SIG-M5 (cell line): ENCODE measurements around the gene SV2B.

ENCODE experiments used
- DNase-seq: peaks from one replicate; lab custom pipeline; 2025; lab: John Stamatoyannopoulos, UW

Gene SV2B

DNA sequence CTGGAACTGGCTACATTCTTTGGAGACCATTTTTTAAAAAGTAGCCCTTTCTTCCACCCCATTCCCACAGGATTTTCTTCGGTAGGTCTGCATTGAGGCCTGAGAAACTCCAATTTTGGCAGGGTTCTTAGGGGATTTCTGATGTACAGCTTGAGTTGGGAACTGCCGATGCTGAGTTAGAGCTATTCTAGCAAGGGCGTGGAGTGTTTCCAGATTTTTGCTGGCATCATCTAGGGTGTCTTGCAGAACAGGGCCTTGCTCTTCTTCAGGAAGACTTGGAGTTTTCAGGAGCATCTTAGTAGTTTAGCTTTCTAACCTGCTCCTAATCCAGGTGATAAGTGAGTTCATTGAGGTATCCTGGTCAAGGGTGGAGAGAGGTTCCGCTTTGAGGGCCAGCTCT is 41.0 kb downstream of the SV2B start:
- no peak for DNase-seq

DNA sequence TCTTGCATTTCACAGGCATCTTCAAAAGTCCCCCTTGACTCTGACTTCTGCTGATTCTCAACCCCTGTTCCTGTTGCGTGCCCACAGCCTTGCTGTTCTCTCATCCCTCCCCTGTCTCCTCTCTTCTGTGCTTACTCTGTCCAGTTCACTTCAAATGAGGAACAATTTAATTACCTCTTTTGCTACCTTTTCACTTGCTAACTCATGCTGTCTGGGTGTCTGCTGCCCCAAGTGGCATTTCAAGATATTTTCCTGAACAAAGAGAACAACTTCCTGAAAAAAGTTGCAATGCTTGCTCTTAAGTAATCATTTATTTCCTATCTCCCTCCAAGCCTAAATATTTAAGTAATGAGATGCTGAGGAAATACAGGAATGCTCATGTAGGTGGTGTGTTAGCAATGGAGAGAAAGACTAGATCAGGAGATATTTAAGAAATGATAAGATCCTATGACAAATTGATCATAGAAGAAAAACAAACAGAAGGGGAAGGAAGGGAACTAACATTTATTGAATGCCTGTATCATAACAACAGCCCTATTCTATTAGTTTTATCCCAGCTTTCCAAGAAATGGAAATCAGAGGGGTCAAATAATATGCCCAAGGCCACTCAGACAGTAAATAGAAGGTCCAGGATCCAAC is 42.2 kb downstream of the SV2B start:
- DNase-seq: no peak

DNA sequence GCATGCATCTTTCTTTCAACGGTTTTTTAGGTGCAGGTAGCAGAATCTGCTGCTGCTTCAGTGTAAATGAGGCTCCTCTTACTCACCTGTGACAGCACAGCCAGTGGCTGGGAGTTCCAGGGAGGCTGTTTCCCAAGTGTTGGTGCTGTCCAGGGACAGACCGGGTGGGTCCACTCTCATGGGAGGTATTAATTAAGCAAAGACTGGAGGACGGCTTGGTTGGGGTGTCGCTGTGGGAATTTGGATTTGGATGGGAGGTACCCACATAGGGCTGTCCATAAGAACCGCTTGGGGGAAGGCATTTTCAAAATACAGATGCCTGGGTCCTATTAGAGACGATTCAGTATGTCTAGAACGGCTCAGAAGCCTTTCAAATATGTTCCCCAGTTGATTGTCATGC is 42.9 kb downstream of the SV2B start:
- no peak for DNase-seq

DNA sequence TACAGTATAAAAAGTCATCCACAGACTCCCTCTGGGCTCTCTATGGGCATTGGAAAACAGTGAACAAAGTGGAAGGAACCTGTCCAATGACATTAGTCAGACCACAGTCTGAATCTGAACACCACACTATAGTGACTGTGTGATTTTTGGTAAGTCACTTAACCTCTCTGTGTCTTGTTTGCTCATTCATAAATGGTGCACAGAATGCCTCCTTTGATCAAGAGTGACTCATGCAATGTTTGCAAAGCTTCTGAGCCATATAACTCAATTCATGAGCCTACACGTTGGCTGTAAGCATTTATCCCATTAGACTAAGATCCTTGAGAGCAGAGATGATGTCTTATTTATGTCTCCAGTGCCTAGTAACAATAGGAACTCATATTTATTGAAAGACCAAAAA is 46.7 kb downstream of the SV2B start:
- DNase-seq: no peak

DNA sequence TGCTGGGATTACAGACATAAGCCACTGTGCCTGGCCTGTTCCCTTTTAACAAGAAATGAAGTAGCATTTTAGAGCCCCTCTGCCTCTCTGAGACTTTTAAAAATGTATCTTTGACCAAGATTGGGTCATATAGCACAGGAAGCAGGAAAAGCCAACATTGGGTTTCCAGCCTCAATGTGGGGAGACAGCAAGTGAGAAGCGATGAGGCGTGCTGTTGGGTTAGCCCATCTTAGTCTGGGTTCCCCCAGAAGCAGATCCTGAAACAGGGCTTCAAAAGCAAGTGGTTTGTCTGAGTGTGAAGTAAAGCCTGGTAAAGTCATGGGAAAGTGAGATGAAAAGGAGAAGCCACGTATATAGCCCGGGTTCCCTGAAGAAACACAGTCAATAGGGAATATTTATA is 48.2 kb downstream of the SV2B start:
- no peak for DNase-seq

DNA sequence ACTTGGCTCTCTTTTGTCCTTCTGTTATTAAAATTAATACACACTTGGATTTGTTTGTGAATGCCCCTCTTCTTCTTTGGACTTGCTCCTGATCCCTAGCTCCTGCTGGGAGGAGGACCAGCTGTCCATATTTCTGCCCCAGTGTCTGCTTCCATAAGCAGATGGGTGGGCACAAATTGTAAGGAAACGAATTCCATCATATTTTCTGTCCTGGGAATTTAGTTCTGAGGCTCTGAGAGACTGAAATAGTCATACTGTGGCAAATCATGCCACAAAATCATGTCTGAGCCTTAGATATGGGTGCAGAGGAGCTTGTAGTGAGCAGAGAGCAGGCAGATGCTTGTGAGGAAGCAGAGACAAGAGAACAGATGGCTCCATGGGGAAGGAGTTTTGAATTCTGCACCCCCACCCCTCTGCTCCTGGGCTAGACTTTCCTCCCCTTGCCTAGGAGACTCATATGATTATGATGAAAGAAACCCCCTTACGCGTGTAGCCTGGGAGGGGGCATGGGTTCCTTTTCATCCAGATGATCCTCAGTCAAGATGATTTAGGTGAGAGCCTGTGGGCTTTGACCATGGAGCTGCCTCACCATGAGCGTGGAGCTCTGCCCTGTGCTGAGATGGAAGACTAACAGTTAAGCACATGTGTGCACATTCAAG is 50.6 kb downstream of the SV2B start:
- DNase-seq: no peak

DNA sequence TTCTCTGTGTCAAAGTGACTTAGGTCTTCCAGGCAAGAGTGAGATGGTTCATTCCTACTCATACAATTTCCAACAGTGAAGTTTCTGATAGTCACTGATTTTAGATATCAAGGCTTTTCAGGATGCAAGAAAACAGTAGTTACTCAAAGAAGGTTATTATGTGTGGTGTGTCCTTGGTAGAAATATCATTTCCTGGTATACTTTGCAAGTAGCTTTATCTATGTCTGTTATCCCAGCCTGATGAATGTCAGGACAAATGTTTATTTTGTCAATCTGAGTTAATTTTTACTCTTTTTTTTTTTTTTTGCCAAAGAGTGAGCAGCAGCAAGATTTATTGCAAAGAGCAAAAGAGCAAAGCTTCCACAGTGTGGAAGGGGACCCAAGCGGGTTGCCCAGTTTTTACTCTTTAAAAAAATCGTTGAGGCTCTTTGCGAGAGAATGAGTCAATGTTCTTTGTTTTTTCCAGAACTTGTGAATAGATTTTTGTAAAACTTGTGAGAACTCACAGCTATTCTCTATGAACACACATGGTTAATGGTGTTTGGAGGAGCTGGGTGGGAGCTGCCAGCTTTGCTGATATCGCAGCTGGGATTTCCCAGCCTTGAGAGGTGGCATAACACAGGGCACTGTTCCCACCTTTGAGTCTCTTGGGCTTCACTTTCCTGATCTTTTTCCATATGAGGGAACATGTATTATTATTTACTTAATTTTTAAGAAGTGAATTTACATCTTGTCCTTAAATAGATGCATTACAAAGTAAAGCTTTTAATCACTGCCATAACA is 51.9 kb downstream of the SV2B start:
- DNase-seq: no peak

DNA sequence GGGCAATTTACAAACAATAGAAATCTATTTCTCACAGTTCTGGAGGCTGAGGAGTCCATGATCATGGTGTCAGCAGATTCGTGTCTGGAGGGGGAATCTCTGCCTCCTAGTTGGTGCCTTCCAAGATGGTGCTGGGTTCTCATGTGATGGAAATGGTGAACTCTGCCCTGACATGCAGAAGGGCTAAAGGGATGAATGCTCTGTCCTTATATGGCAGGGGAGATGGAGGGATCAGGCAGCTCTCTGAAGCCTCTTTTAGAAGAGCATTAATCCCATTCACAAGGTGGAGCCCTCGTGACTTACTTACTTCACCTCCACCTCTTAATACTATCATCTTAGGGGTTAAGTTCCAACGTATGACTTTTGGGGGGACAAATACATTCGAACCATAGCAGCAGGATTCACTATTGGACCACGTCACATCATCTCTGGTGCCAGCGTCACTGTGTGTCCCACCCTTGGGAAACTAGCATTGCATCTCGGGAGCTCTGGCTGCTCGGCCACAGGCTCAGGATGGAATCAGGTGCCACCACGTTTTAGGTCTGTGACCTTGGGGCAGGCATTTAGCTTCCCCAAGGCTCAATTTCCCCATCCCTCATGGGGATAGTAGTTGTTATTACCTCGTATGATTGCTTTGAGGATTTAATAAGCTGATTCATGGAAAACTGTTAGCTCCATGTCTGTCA is 53.0 kb downstream of the SV2B start:
- DNase-seq: no peak

DNA sequence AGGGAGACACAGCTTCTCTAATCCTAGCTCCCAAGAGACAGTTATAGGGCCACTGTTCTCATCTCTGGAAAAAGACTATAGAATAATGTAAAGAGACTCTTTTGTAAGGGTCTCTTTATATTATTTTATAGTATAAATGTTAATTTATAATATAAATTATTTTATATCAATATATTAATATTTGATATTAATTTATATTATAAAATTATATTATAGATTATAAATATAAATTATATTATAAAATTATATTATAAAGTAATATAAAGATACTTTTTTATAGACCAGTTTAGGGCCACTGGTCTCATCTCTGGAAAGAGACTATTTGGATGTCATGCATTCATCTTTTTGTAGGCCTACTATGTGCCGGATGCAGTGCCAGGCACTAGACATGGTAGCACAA is 53.9 kb downstream of the SV2B start:
- DNase-seq: no peak

DNA sequence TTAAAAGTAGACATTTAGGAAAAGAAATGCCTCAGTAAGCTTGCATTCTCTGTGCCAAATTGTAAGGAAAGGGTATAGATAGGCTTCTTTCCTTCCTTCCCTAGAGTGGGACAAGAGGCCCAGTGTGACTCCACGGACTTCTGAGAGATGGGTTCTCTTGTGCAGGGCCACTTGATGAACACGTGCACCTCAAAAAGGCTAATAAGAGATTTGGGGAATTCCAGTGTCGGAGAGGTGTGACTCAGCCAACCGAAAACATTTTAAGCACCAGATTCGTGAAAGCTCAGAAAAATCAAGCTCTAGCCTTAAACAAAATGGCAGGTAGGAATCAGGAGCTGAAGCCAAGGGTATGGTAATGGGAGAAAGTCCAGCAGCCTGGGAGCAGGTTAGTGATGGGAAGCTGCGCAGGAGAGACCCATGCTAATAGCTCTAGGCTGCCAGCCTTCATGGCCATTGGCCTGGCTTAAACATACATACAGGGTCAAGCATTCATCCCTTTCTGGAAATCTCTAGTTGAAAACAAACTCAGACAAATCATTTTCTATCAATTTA is 56.2 kb downstream of the SV2B start:
- no peak for DNase-seq

DNA sequence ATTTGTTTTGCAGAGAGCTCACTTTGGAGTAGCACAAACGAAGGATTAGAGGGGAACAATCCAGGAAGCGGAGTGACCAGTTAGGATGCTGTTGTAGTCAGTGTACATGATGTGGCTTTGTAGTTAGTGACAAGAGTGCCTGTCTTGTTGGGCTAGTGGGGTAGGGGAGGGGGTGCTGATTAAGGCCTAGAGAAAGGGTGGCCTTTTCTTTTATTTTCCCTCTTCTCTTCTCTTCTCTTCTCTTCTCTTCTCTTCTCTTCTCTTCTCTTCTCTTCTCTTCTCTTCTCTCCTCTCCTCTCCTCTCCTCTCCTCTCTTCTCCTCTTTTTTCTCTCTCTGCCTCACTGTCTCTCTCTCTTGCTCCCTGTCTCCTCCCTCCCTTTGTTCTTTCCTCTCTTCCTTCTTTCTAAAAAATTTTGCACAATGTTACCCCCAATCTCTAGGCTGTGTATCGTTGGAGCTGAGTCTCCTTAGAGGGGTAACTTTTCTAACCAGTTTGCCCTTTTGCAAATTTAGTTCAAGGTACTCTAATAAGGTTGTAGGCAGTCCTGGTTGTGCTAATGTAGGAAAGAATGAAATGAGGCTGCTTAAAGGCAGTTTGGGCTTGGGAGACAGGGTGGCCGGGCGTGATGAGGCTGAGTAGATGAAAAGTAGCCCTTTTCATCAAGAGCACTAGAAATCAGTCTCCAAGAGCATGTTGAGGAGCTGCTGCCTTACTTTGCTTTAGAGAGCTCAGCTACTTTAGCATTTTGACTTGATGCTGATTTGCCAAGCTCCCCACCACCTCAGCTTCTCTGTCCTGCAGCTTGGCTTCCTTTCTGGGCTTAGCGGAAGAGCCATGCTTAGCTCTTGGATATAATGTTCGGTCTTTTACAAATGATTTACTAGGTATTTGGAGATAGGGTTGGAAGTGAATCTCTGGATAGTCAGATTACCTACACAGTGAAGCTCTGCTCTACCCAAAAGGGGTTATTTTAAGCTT is 58.6 kb downstream of the SV2B start:
- DNase-seq: no peak

DNA sequence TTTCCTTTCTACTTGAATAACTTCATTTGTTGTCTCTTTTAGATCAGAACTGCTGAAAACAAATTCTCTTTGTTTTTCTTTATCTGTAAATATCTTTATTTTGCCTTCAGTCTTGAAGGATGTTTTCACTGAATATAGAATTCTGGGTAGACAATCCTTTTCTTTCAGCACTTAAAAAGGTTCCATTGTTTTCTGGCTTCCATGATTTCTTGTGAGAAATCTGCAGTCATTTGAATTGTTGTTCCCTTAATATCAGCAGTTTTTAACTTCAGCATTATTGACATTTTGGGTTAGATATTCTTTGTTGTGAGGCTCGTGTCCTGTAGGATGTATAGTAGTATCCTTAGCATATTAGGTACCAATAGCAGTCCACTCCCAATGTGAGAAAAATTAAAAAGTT is 65.8 kb downstream of the SV2B start:
- DNase-seq: no peak

DNA sequence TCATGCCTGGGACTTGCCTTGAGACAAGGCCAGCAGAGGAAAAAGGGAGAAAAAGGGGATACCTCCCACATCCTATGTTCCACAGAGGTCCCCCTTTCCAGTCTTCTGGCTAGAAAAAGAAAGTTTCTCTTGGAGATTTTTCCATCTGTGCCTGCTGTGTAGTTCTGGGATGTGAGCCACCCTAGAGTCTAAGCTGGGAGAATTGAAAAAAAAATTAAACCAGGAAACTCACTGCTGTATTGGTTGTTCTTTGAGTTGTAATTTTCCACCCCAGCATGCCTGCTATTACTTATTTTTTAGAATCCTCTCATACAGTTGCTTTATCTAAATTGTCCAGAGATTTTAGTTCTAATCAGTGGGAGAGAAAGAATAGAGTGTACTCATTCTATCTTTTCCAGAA is 68.4 kb downstream of the SV2B start:
- DNase-seq: no peak

DNA sequence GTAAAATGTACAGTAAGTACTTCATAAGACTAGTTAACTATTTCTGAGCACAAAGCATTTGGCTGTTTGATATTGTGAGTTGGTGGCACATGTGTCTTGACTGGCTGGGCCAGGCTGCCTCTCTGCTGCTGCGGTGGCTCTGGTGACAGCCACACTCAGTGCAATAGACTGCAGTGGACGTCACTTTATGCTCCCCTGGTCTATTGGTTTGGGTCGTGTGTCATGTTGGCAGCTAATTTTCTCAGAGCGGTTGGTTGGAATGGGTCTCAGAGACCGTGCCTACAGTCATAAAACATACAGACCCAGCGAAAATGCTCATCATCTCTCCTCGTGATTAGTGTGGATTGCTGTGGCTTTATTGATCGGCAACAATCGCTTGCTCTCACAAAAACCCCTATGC is 71.3 kb downstream of the SV2B start:
- DNase-seq: no peak

DNA sequence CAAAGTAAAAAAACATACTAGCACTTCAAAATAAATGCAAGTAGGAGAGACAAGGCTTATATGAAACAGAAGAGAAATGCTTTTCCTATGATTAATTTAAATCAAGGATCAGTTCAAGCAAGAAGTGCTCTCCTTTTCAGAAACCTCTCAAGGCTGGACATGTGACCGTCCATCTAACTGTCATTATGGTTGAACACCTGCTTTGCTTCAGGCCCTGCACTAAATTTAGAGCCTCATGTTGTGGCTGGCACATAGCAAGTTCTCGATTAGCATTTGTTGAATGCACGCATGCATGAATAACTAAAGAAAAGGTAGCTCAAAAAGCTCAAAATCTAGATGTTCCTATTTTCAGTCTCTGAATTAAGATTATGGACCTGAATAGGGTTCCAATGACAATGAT is 82.0 kb downstream of the SV2B start:
- no peak for DNase-seq

DNA sequence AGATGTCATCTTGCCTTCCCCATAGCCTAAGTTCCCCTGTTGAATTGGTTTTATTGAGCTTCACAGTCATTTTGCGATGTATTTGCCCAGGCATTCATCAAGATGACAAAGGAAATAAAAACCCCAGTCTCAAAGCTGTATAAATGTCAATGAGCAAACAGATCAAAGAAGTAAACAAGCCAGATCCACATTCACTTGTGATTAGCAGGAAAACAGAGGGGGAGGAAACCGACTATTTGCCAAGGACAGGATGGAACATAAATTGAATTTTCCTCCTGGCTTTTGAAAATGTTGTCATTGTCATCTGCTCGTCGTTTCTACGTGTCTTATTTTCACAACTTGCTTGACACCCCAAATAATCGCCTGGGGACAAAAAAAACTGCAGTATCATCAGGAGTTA is 83.5 kb downstream of the SV2B start:
- no peak for DNase-seq

DNA sequence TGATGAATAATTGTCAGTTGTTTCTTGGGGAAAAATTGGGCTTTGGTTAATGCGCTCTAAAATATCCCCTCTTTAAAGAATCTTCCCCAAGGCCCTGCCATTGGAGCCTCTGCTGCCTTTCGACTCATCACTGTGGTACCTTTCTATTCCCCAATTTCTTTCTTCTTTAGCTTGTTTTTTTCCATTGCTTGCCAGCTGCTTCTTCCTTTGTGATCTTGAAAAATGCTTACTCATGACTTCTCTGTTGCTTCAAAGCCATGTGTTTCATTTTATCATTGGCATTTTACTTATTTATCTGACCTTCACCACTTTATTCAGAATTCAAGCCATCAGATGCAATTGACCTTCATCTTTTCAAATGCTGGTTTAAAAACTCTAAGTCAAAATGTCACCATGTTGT is 84.4 kb downstream of the SV2B start:
- no peak for DNase-seq

DNA sequence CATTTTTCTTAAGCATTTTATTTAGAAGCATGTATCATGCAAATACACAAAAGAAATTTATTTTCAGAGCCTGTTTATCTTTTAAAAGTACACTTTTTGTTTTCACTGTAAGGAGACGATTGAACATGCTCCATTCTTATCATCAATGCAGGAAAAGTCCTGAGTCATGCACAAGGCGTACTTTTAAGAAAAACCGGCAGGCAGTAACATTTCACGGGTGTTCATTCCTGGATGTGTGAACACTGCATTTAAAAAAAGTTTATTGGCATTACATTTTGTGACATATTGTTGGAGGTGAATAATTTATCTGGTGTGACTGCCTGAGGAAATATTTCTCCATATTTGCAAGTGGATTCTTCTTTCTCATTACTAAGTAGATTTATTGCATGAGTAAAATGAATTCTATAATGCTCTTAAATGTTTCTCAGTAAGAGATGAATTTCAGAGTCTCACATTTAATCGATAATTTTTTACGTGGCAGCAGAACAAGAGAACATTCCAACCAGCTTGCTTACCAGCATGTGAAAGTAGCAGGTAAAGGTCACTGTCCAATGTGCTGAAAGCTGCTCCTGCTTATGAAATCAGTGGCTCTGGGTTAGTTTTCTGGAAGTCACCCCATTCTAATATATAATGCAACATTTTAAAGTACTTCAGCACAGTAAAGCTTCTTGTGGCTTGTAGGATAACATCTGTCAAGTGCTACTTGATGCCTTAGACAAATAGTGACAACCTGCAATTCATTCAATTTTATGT is 87.0 kb downstream of the SV2B start:
- DNase-seq: no peak

DNA sequence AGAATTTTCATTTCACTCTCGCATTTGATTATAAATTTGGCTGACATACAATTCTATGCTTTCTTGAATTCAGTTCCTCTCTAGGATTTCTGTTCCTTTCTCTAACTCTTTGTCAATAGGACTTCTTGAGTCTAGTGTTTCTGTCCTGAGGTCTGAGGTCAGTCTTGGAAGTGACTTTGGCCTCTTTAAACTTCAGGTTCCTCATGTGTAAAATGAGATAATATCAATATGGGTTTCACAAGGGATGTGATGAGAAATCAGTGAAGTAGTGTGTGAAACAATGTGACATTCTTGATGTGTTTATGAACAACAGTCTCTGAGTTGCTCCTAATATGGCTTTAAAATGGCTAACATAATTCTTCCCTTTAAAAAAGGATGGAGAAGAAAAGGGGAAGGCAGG is 92.2 kb downstream of the SV2B start:
- no peak for DNase-seq

DNA sequence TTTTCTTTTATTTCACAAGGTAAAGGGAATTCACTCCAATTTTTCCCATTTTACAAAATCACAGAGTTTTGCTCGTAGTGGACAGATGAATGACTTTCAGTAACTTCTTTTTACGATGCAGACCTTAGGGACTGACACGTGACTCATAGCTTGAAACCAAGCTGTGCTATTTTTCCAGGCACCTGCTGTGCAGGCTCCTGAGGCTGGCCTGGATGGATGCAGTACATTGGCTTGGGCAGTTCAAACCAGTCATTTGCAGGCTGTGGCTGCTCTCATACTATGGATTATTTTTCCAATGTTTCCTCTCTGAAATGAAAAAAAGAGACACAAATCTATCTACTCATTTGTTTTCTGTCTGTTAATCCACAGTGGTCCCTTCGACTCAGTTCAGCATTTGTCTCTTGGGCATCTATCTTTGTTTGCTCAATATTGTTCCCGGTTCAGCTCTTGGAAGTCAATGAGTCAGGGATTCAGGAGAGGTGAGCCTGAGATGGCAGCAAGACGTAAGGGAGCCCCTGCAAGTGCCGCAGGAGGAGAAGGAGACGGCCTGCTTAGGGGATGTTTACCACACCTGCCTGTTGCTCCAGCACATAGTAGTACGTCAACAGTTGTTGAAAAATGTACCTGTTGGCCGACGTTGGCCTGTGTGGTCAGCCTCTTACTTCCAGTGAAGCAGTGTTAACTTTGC is 92.8 kb downstream of the SV2B start:
- DNase-seq: no peak
